Tibial artery (tissue), 4 donors: ENCODE data around the gene TAF1B.

Experiments used
- DNase-seq, 2 donors: peaks; one replicate each; pipeline ENCODE4 v3.0.0-alpha.2; 2019
- H3K27ac ChIP-seq, 2 donors: fragments of 200-600 bp; sonication (generic) in 1 of 2; 1 replicate in 1 of 2; 2 replicates in 1 of 2; pipeline ENCODE4 v1.5.1; 2018 to 2019; ENCODE audit warnings: mild to moderate bottlenecking in 1 of 2
- H3K27me3 ChIP-seq, 2 donors: fragments of 200-600 bp; sonication (generic) in 1 of 2; one replicate each; pipeline versions ENCODE4 v1.5.1 to v1.6.0; 2016 to 2019
- H3K36me3 ChIP-seq, 3 donors: fragments of 200-600 bp; sonication (generic) in 2 of 3; one replicate each; pipeline ENCODE4 v1.5.1; 2016 to 2019; ENCODE audit warnings: mild to moderate bottlenecking in 2 of 3
- H3K4me1 ChIP-seq, 4 donors: fragments of 200-600 bp; sonication (generic) in 2 of 4; 1 replicate in 3 of 4; 2 replicates in 1 of 4; pipeline ENCODE4 v1.5.1; 2016 to 2019
- H3K4me3 ChIP-seq, 2 donors: fragments of 200-600 bp; sonication (generic) in 1 of 2; 1 replicate in 1 of 2; 2 replicates in 1 of 2; pipeline ENCODE4 v1.5.1; 2018 to 2019; ENCODE audit warnings: mild to moderate bottlenecking in 2 of 2
- H3K9me3 ChIP-seq, 3 donors: fragments of 200-600 bp; sonication (generic) in 1 of 3; one replicate each; pipeline ENCODE4 v1.5.1; 2016 to 2019
- CTCF ChIP-seq, 2 experiments: fragments of 200-600 bp in 1 of 2; fragments of 450-650 bp in 1 of 2; IDR thresholded peaks; one replicate each; pipeline ENCODE4 v1.5.1; 2017 to 2019; ENCODE audit warnings: antibody characterized with exemption in 2 of 2, mild to moderate bottlenecking in 1 of 2, moderate library complexity in 1 of 2
- intact Hi-C: fragments of 100-400 bp; cut with DNase I; formaldehyde crosslinking; loops from one replicate; pipeline ENCODE4 v1.15.0; 2023; ENCODE audit warnings: low total_unique reads

Gene TAF1B

GRCh38 chr2:9802576-9802993 lies 40.7 kb upstream of the TAF1B start:
- Histone ChIP-seq H3K27ac (peak overlapping the region in 1 of 2 donors; percentile 52), H3K4me1 (peaks cover 0 to 32% (median 2%) of the 10 kb centered on the region in 4 donors)

GRCh38 chr2:9803023-9803805 lies 40.1 kb upstream of the TAF1B start:
- intact Hi-C loops, result loop anchor here (10.0 kb wide), 1 partner anchor 632 kb away; no protein-coding TSS in a partner anchor
- peaks cover 0 to 34% (median 2%) of the 10 kb centered on the region in 4 donors for H3K4me1 ChIP-seq
- no peaks in the 10 kb centered on the region for H3K36me3 ChIP-seq
- no peak for TF ChIP-seq CTCF (IDR thresholded peaks at IDR 0.05)
- no peaks in the 10 kb centered on the region for H3K9me3 ChIP-seq
- no peaks in the 10 kb centered on the region for H3K27me3 ChIP-seq
- no peak overlapping the region for H3K27ac ChIP-seq
- DNase-seq, result peak; percentile 21 to 61
- H3K4me3 ChIP-seq, result no peak overlapping the region

More at GRCh38 chr2:9802576-9802993, 40.7 kb upstream of the TAF1B start:
- H3K4me3 ChIP-seq, result no peak overlapping the region
- H3K36me3 ChIP-seq, result no peaks in the 10 kb centered on the region
- DNase-seq, result peak in 1 of 2 donors; percentile 61
- H3K27me3 ChIP-seq, result no peaks in the 10 kb centered on the region
- no peak for TF ChIP-seq CTCF (IDR thresholded peaks at IDR 0.05)
- intact Hi-C loops, result loop anchor here (10.0 kb wide), 1 partner anchor 632 kb away; no protein-coding TSS in a partner anchor
- no peaks in the 10 kb centered on the region for H3K9me3 ChIP-seq

- Histone ChIP-seq H3K27ac (no peak overlapping the region), H3K27me3 (peaks cover 0 to 9% of the 10 kb centered on the region in 2 donors), H3K36me3 (no peaks in the 10 kb centered on the region), H3K9me3 (no peaks in the 10 kb centered on the region), H3K4me3 (no peak overlapping the region), H3K4me1 (peaks cover 0 to 19% (median 2%) of the 10 kb centered on the region in 4 donors)
- intact Hi-C loops, result loop anchor here (10.0 kb wide), 1 partner anchor 629 kb away; no protein-coding TSS in a partner anchor
- peak; percentile 50 to 51 for DNase-seq
- TF ChIP-seq CTCF (IDR thresholded peaks at IDR 0.05), result no peak
Measured at GRCh38 chr2:9805435-9806297, 37.6 kb upstream of the TAF1B start.

GRCh38 chr2:9806298-9806610 lies 37.0 kb upstream of the TAF1B start:
- TF ChIP-seq CTCF (IDR thresholded peaks at IDR 0.05), result no peak
- intact Hi-C loops, result loop anchor here (10.0 kb wide), 1 partner anchor 629 kb away; no protein-coding TSS in a partner anchor
- no peak for DNase-seq

GRCh38 chr2:9806656-9807055 lies 36.6 kb upstream of the TAF1B start:
- Histone ChIP-seq H3K27me3 (peaks cover 0 to 9% of the 10 kb centered on the region in 2 donors), H3K4me3 (no peak overlapping the region), H3K4me1 (peaks cover 0 to 15% (median 0%) of the 10 kb centered on the region in 4 donors), H3K36me3 (no peaks in the 10 kb centered on the region), H3K9me3 (no peaks in the 10 kb centered on the region), H3K27ac (no peak overlapping the region)
- DNase-seq, result peak in 1 of 2 donors; percentile 50
- TF ChIP-seq CTCF (IDR thresholded peaks at IDR 0.05), result no peak
- intact Hi-C loops, result loop anchor here (10.0 kb wide), 1 partner anchor 628 kb away; no protein-coding TSS in a partner anchor

More at GRCh38 chr2:9806298-9806610, 37.0 kb upstream of the TAF1B start:
- H3K4me3 ChIP-seq, result no peak overlapping the region
- H3K27me3 ChIP-seq, result peaks cover 0 to 9% of the 10 kb centered on the region in 2 donors
- no peak overlapping the region for H3K27ac ChIP-seq
- no peaks in the 10 kb centered on the region for H3K36me3 ChIP-seq
- peaks cover 0 to 15% (median 2%) of the 10 kb centered on the region in 4 donors for H3K4me1 ChIP-seq
- no peaks in the 10 kb centered on the region for H3K9me3 ChIP-seq
